ENCODE results near the gene CIAO1.

DNA sequence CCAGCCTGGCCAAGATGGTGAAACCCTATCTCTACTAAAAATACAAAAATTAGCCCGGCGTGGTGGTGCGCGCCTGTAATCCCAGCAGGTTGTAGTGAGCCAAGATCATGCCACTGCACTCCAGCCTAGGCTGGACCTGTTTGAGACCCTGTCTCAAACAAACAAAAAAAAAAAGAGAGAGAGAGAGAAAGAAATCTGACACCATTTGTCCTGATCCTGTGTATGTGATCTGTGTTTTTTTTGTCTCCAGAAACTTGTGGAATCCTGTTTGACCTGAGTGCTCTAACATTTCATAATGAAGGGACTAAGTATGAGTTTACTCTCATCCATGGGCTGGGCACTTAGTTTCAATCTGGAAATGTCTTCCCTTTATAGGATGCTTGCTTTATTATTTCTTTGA lies 52.7 kb downstream of the CIAO1 start:
- no peak for TF ChIP-seq EZH2 (IDR thresholded peaks at IDR 0.05; ENCODE audit: borderline replicate concordance)
- TF ChIP-seq, protein P1, sequence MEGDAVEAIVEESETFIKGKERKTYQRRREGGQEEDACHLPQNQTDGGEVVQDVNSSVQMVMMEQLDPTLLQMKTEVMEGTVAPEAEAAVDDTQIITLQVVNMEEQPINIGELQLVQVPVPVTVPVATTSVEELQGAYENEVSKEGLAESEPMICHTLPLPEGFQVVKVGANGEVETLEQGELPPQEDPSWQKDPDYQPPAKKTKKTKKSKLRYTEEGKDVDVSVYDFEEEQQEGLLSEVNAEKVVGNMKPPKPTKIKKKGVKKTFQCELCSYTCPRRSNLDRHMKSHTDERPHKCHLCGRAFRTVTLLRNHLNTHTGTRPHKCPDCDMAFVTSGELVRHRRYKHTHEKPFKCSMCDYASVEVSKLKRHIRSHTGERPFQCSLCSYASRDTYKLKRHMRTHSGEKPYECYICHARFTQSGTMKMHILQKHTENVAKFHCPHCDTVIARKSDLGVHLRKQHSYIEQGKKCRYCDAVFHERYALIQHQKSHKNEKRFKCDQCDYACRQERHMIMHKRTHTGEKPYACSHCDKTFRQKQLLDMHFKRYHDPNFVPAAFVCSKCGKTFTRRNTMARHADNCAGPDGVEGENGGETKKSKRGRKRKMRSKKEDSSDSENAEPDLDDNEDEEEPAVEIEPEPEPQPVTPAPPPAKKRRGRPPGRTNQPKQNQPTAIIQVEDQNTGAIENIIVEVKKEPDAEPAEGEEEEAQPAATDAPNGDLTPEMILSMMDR (IDR thresholded peaks at IDR 0.05; ENCODE audit: poor library complexity) = no peak
- TF ChIP-seq EZH2phosphoT487 (IDR thresholded peaks at IDR 0.05; ENCODE audit: low read depth, severe bottlenecking, unreplicated experiment) = no peak
